Nephron progenitor cell (in vitro differentiated cells): Measurements from ENCODE around the gene PPME1.

ENCODE experiments used
- DNase-seq: peaks from one replicate; pipeline ENCODE4 v3.0.0; 2021
- H3K27ac Mint-ChIP-seq: 2 replicates; pipeline ENCODE4 v1.8.0; 2021; ENCODE audit warnings: mild to moderate bottlenecking, moderate library complexity, mixed read lengths
- H3K27me3 Mint-ChIP-seq: 2 replicates; pipeline ENCODE4 v1.8.0; 2021; ENCODE audit warnings: mild to moderate bottlenecking, low read depth, mixed read lengths; ENCODE audit not compliant: poor library complexity
- H3K36me3 Mint-ChIP-seq: 2 replicates; pipeline ENCODE4 v1.8.0; 2021; ENCODE audit warnings: low read depth, mixed read lengths
- H3K4me1 Mint-ChIP-seq: 2 replicates; pipeline ENCODE4 v1.8.0; 2021; ENCODE audit warnings: mixed read lengths
- H3K4me3 Mint-ChIP-seq: 2 replicates; pipeline ENCODE4 v1.8.0; 2021; ENCODE audit warnings: mild to moderate bottlenecking, moderate library complexity, mixed read lengths
- H3K9me3 Mint-ChIP-seq: 2 replicates; pipeline ENCODE4 v1.8.0; 2021; ENCODE audit warnings: mild to moderate bottlenecking, moderate library complexity, mixed read lengths
- TF ChIP-seq, protein P1 (sequence below): fragments of 200-600 bp; sonication (generic); IDR thresholded peaks from 2 replicates; pipeline ENCODE4 v1.5.0; 2021; ENCODE audit warnings: antibody characterized with exemption

PPME1 gene

GRCh38 chr11:74288161-74288560 lies 117.1 kb downstream of the PPME1 start:
- peaks cover under 1% of the 10 kb centered on the region for H3K9me3 Mint-ChIP-seq
- H3K27ac Mint-ChIP-seq = no peak overlapping the region
- no peaks in the 10 kb centered on the region for H3K36me3 Mint-ChIP-seq
- DNase-seq = no peak
- no peak overlapping the region for H3K4me3 Mint-ChIP-seq
- no peaks in the 10 kb centered on the region for H3K4me1 Mint-ChIP-seq
- peaks cover 22% of the 10 kb centered on the region for H3K27me3 Mint-ChIP-seq
- TF ChIP-seq, protein P1, sequence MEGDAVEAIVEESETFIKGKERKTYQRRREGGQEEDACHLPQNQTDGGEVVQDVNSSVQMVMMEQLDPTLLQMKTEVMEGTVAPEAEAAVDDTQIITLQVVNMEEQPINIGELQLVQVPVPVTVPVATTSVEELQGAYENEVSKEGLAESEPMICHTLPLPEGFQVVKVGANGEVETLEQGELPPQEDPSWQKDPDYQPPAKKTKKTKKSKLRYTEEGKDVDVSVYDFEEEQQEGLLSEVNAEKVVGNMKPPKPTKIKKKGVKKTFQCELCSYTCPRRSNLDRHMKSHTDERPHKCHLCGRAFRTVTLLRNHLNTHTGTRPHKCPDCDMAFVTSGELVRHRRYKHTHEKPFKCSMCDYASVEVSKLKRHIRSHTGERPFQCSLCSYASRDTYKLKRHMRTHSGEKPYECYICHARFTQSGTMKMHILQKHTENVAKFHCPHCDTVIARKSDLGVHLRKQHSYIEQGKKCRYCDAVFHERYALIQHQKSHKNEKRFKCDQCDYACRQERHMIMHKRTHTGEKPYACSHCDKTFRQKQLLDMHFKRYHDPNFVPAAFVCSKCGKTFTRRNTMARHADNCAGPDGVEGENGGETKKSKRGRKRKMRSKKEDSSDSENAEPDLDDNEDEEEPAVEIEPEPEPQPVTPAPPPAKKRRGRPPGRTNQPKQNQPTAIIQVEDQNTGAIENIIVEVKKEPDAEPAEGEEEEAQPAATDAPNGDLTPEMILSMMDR = no peak

DNA sequence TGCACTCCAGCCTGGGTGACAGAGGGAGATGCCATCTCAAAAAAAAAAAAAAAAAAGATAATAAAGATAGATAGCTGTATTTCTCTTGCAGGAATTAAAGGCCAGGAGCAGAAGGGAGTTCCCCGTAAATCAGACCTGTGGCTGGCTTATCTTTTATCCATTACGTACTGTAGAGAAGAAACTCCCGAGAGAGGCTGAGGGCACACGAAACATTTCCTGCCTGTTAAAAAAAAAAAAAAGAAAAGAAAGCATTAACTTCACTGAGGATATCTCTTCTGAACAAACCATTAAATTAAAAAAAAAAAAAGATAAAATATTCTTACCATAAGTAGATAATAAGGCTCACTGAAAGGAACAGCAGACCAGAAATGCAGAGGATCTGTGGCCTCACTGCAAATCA lies 117.8 kb downstream of the PPME1 start:
- no peak overlapping the region for H3K4me3 Mint-ChIP-seq
- peaks cover 6% of the 10 kb centered on the region for H3K9me3 Mint-ChIP-seq
- H3K27me3 Mint-ChIP-seq = peaks cover 22% of the 10 kb centered on the region
- H3K36me3 Mint-ChIP-seq = no peaks in the 10 kb centered on the region
- DNase-seq = no peak
- H3K4me1 Mint-ChIP-seq = no peaks in the 10 kb centered on the region
- no peak overlapping the region for H3K27ac Mint-ChIP-seq
- TF ChIP-seq, protein P1 = no peak

DNA sequence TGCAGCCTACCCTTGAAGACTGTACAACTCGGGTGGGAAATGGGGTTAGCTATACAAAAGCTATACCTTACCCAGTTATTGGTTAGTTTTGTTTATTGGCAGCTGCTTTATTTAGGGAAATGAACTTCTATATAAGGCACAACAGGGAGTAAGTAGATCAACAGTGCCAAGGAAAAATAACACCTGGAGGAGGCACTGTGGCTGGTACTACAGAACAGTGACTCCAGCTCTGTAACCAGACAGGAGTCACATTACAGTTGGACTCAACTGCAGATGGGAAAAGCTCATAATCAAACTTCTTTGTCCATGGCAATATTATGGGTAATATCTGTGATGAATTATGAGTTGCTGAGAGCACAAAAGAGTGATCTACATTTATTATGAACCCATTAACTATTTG lies 126.4 kb downstream of the PPME1 start:
- Mint-ChIP-seq H3K9me3 (peaks cover 19% of the 10 kb centered on the region), H3K36me3 (no peaks in the 10 kb centered on the region), H3K27ac (no peak overlapping the region), H3K4me1 (no peaks in the 10 kb centered on the region), H3K4me3 (no peak overlapping the region), H3K27me3 (peaks cover 21% of the 10 kb centered on the region)
- TF ChIP-seq, protein P1 = no peak
- DNase-seq = no peak

- no peaks in the 10 kb centered on the region for H3K36me3 Mint-ChIP-seq
- H3K4me1 Mint-ChIP-seq = no peaks in the 10 kb centered on the region
- H3K4me3 Mint-ChIP-seq = no peak overlapping the region
- DNase-seq = no peak
- H3K9me3 Mint-ChIP-seq = peaks cover 12% of the 10 kb centered on the region
- no peak overlapping the region for H3K27ac Mint-ChIP-seq
- TF ChIP-seq, protein P1 = no peak
- H3K27me3 Mint-ChIP-seq = peaks cover 23% of the 10 kb centered on the region
Measured at GRCh38 chr11:74299015-74299414, 127.9 kb downstream of the PPME1 start.
